ENCODE results near the gene LRRC8C.
A peak's percentile ranks its signal among the peaks of the same experiment; 100 is the strongest.

LRRC8C gene

DNA sequence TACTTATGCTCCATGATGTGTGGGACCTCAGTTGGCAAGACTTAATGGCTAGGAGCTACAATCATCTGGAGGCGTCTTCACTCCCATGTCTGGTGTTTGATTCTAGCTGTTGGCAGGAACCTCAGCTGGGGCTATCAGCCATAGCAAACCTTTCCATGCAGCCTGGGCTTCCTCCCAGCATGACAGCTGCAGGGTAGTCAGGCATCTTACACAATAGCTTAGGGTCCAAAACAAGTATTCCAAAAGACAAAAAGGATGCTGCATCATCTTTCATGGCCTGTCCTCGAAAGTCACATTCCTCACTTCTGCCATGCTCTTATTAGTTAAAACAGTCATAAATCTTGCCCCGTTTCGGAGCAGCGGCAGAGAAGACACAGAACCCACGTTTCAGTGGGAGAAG lies 90.9 kb downstream of the LRRC8C start:
- Histone ChIP-seq H3K9ac (ENCODE audit: low read length) (no peak overlapping the region), H2BK120ac (ENCODE audit: insufficient read depth, low read length, poor library complexity) (no peak overlapping the region), H3K27me3 (ENCODE audit: insufficient read depth, low read length) (no peaks in the 10 kb centered on the region), H2AFZ (ENCODE audit: insufficient read depth, low read length, poor library complexity) (no peak overlapping the region), H4K12ac (ENCODE audit: low read depth, low read length) (no peak overlapping the region), H2BK5ac (ENCODE audit: low read depth, low read length, poor library complexity) (no peak overlapping the region), H3K4me1 (ENCODE audit: control insufficient read depth in 1 of 2, insufficient read depth in 2 of 2, low read length in 2 of 2) (no peaks in the 10 kb centered on the region), H3K18ac (ENCODE audit: low read length) (no peak overlapping the region), H3K4ac (ENCODE audit: low read depth, low read length) (no peak overlapping the region), H3K27ac (ENCODE audit: low read depth, low read length) (no peak overlapping the region), H3K79me1 (ENCODE audit: low read length) (no peaks in the 10 kb centered on the region), H3K79me2 (ENCODE audit: control insufficient read depth, insufficient read depth, low read length, poor library complexity) (no peaks in the 10 kb centered on the region), H3K14ac (ENCODE audit: low read length) (no peak overlapping the region), H3K36me3 (ENCODE audit: control insufficient read depth in 1 of 2, insufficient read depth in 2 of 2, low read length in 2 of 2) (no peaks in the 10 kb centered on the region), H3K4me2 (ENCODE audit: low read length) (no peak overlapping the region), H2AK5ac (ENCODE audit: low read length) (no peak overlapping the region), H3K4me3 (ENCODE audit: low read depth, low read length) (no peak overlapping the region), H4K91ac (ENCODE audit: low read depth, low read length) (no peak overlapping the region), H3K9me3 (ENCODE audit: insufficient read depth, low read depth, low read length) (peaks cover 1% of the 10 kb centered on the region), H2BK12ac (ENCODE audit: low read length) (no peak overlapping the region), H3K23ac (ENCODE audit: low read length) (no peak overlapping the region), H4K8ac (ENCODE audit: low read depth, low read length) (no peak overlapping the region)
- no CpG with 5 or more reads among the region's 6 CpGs for WGBS (ENCODE audit: extremely low coverage, insufficient coverage, insufficient read length)
- DNase-seq: no peak

DNA sequence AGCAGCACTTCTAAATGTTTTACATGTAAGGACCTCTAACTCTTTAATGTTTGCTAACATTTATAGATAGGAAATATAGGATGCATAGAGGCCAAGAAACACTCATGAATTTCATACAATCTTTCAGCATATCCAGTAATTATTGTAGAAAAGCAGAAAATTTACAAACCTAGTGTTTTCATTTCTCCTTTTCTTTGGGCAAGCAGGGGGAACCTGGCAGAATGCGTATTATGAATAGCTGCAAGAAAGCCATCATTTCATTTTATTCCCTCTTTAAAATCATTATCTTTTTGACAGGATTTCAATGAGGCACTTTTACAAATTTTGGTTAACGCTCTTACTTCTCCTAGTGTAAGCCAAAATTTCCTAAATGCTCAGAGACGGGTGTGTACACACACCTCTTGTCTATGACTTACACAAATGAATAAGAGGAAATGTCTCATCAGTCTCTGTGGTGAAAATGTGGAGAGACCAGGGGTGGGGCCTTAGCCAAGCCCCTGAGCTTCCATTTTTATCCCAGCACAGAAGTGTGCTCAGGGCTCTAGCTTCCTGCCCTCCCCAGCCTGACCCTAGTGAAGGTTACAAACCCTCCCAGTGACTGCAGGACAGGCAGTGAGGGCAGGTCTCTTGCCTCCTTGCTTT lies 91.6 kb downstream of the LRRC8C start:
- Histone ChIP-seq H3K4me2 (ENCODE audit: low read length) (no peak overlapping the region), H2BK5ac (ENCODE audit: low read depth, low read length, poor library complexity) (no peak overlapping the region)

DNA sequence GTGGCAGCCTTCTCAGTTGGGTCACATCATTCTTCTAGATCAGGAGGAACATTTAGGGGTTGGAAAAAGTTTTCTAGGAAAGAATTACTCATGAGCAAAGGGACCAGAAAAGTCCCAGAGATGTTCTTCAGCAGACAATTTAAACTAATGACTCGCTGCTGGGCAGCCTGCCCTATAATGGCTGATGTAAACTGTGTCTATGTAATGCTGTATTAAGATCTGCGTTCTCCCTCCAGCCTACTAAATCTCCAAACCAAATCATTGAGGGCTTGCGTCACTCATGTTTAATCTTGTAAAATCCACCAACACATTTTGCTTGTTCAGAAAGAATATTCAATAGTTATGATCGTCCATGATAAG lies 92.1 kb downstream of the LRRC8C start:
- Histone ChIP-seq H3K4me3 (ENCODE audit: low read depth, low read length) (no peak overlapping the region), H3K27ac (ENCODE audit: low read depth, low read length) (no peak overlapping the region), H3K9ac (ENCODE audit: low read length) (no peak overlapping the region), H3K4me2 (ENCODE audit: low read length) (no peak overlapping the region), H2BK120ac (ENCODE audit: insufficient read depth, low read length, poor library complexity) (no peak overlapping the region), H4K12ac (ENCODE audit: low read depth, low read length) (no peak overlapping the region), H4K91ac (ENCODE audit: low read depth, low read length) (no peak overlapping the region), H3K4me1 (ENCODE audit: control insufficient read depth in 1 of 2, insufficient read depth in 2 of 2, low read length in 2 of 2) (no peaks in the 10 kb centered on the region), H3K79me2 (ENCODE audit: control insufficient read depth, insufficient read depth, low read length, poor library complexity) (no peaks in the 10 kb centered on the region), H3K14ac (ENCODE audit: low read length) (no peak overlapping the region), H3K36me3 (ENCODE audit: control insufficient read depth in 1 of 2, insufficient read depth in 2 of 2, low read length in 2 of 2) (no peaks in the 10 kb centered on the region), H3K18ac (ENCODE audit: low read length) (no peak overlapping the region), H2BK5ac (ENCODE audit: low read depth, low read length, poor library complexity) (no peak overlapping the region), H2AFZ (ENCODE audit: insufficient read depth, low read length, poor library complexity) (no peak overlapping the region), H3K79me1 (ENCODE audit: low read length) (no peaks in the 10 kb centered on the region), H2AK5ac (ENCODE audit: low read length) (no peak overlapping the region), H3K9me3 (ENCODE audit: insufficient read depth, low read depth, low read length) (peaks cover 1% of the 10 kb centered on the region), H3K23ac (ENCODE audit: low read length) (no peak overlapping the region), H2BK12ac (ENCODE audit: low read length) (no peak overlapping the region), H3K4ac (ENCODE audit: low read depth, low read length) (no peak overlapping the region), H4K8ac (ENCODE audit: low read depth, low read length) (no peak overlapping the region), H3K27me3 (ENCODE audit: insufficient read depth, low read length) (no peaks in the 10 kb centered on the region)
- DNase-seq: peak in 1 of 2 donors; percentile 7
- no CpG with 5 or more reads among the region's 4 CpGs for WGBS (ENCODE audit: extremely low coverage, insufficient coverage, insufficient read length)

More for the DNA sequence above, 91.6 kb downstream of the LRRC8C start:
- Histone ChIP-seq H3K14ac (ENCODE audit: low read length) (no peak overlapping the region), H3K9ac (ENCODE audit: low read length) (no peak overlapping the region), H2AFZ (ENCODE audit: insufficient read depth, low read length, poor library complexity) (no peak overlapping the region), H3K23ac (ENCODE audit: low read length) (no peak overlapping the region), H3K27ac (ENCODE audit: low read depth, low read length) (no peak overlapping the region), H4K91ac (ENCODE audit: low read depth, low read length) (no peak overlapping the region), H4K12ac (ENCODE audit: low read depth, low read length) (no peak overlapping the region), H3K18ac (ENCODE audit: low read length) (no peak overlapping the region), H2AK5ac (ENCODE audit: low read length) (no peak overlapping the region), H3K9me3 (ENCODE audit: insufficient read depth, low read depth, low read length) (peaks cover 1% of the 10 kb centered on the region), H3K4ac (ENCODE audit: low read depth, low read length) (no peak overlapping the region), H3K79me2 (ENCODE audit: control insufficient read depth, insufficient read depth, low read length, poor library complexity) (no peaks in the 10 kb centered on the region), H3K27me3 (ENCODE audit: insufficient read depth, low read length) (no peaks in the 10 kb centered on the region), H3K79me1 (ENCODE audit: low read length) (no peaks in the 10 kb centered on the region), H2BK120ac (ENCODE audit: insufficient read depth, low read length, poor library complexity) (no peak overlapping the region), H3K4me1 (ENCODE audit: control insufficient read depth in 1 of 2, insufficient read depth in 2 of 2, low read length in 2 of 2) (no peaks in the 10 kb centered on the region), H3K4me3 (ENCODE audit: low read depth, low read length) (no peak overlapping the region), H2BK12ac (ENCODE audit: low read length) (no peak overlapping the region), H3K36me3 (ENCODE audit: control insufficient read depth in 1 of 2, insufficient read depth in 2 of 2, low read length in 2 of 2) (no peaks in the 10 kb centered on the region), H4K8ac (ENCODE audit: low read depth, low read length) (no peak overlapping the region)
- no CpG with 5 or more reads among the region's 3 CpGs for WGBS (ENCODE audit: extremely low coverage, insufficient coverage, insufficient read length)
- peak; percentile 29 to 34 for DNase-seq

DNA sequence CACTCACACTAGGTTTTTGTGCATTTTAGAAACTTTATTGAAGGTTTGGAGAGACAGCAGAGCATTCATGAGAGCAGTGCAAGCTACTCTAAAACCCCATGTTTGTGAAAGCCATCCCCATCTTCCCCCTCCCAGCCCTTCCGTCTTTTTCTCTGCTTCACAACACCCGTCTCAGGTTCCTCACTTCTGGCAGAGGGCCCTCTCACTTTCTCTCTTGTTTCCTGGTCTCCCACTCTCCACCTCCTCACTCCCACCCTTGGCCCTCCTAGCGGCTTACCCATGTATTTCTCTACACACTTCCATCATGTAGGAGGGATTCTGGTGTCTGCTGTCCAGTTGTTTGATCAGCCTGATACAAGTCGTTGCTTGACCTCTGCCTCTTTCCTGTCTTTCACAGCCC lies 92.7 kb downstream of the LRRC8C start:
- no peak overlapping the region for H2AFZ ChIP-seq (ENCODE audit: insufficient read depth, low read length, poor library complexity)
- H3K4me3 ChIP-seq (ENCODE audit: low read depth, low read length): no peak overlapping the region
- H2BK12ac ChIP-seq (ENCODE audit: low read length): no peak overlapping the region
- no peak overlapping the region for H2BK5ac ChIP-seq (ENCODE audit: low read depth, low read length, poor library complexity)
- no peaks in the 10 kb centered on the region for H3K36me3 ChIP-seq (ENCODE audit: control insufficient read depth in 1 of 2, insufficient read depth in 2 of 2, low read length in 2 of 2)
- H3K4me1 ChIP-seq (ENCODE audit: control insufficient read depth in 1 of 2, insufficient read depth in 2 of 2, low read length in 2 of 2): no peaks in the 10 kb centered on the region
- H4K8ac ChIP-seq (ENCODE audit: low read depth, low read length): no peak overlapping the region
- DNase-seq: no peak
- H3K18ac ChIP-seq (ENCODE audit: low read length): no peak overlapping the region
- no peaks in the 10 kb centered on the region for H3K79me1 ChIP-seq (ENCODE audit: low read length)
- H3K4ac ChIP-seq (ENCODE audit: low read depth, low read length): no peak overlapping the region
- H3K9me3 ChIP-seq (ENCODE audit: insufficient read depth, low read depth, low read length): peaks cover 1% of the 10 kb centered on the region
- WGBS (ENCODE audit: extremely low coverage, insufficient coverage, insufficient read length): no CpG with 5 or more reads among the region's 4 CpGs
- H3K27me3 ChIP-seq (ENCODE audit: insufficient read depth, low read length): no peaks in the 10 kb centered on the region
- no peak overlapping the region for H4K91ac ChIP-seq (ENCODE audit: low read depth, low read length)
- H2AK5ac ChIP-seq (ENCODE audit: low read length): no peak overlapping the region
- H3K23ac ChIP-seq (ENCODE audit: low read length): no peak overlapping the region
- H2BK120ac ChIP-seq (ENCODE audit: insufficient read depth, low read length, poor library complexity): no peak overlapping the region
- no peak overlapping the region for H3K4me2 ChIP-seq (ENCODE audit: low read length)
- H3K9ac ChIP-seq (ENCODE audit: low read length): no peak overlapping the region
- H3K14ac ChIP-seq (ENCODE audit: low read length): no peak overlapping the region
- H3K79me2 ChIP-seq (ENCODE audit: control insufficient read depth, insufficient read depth, low read length, poor library complexity): no peaks in the 10 kb centered on the region
- no peak overlapping the region for H4K12ac ChIP-seq (ENCODE audit: low read depth, low read length)
- no peak overlapping the region for H3K27ac ChIP-seq (ENCODE audit: low read depth, low read length)
